Astrocyte (in vitro differentiated cells and primary cell): ENCODE measurements around the gene MCTP1. TPM values are rescaled to one million over a fixed set of nuclear protein-coding genes. Genes with fewer than 3 reads are reported as not detected.

Source experiments
- DNase-seq: peaks from one replicate; pipeline ENCODE4 v3.0.0-alpha.2; 2010; ENCODE audit warnings: low read depth
- FAIRE-seq: peaks from 2 replicates; lab custom pipeline; 2011; peaks lifted over from hg19 to GRCh38; lab: Jason Lieb, UNC
- H2AFZ ChIP-seq: 2 replicates; pipeline ENCODE4 v1.6.0; 2012; ENCODE audit warnings: low read depth, low read length, inconsistent platforms
- H3K27ac ChIP-seq: 2 replicates; pipeline ENCODE4 v1.5.1; 2011; ENCODE audit warnings: low read depth, low read length, inconsistent platforms
- H3K27me3 ChIP-seq: 2 replicates; pipeline ENCODE4 v1.6.0; 2011; ENCODE audit warnings: low read length, inconsistent platforms; ENCODE audit not compliant: insufficient read depth
- H3K36me3 ChIP-seq: 2 replicates; pipeline ENCODE4 v1.5.1; 2011; ENCODE audit warnings: low read length, inconsistent platforms; ENCODE audit not compliant: insufficient read depth
- H3K4me1 ChIP-seq: 2 replicates; pipeline ENCODE4 v1.5.1; 2011; ENCODE audit warnings: low read length, inconsistent platforms; ENCODE audit not compliant: insufficient read depth
- H3K4me2 ChIP-seq: 2 replicates; pipeline ENCODE4 v1.6.0; 2012; ENCODE audit warnings: low read length, inconsistent platforms
- H3K4me3 ChIP-seq: 2 replicates; pipeline ENCODE4 v1.5.1; 2011; ENCODE audit warnings: low read depth, mild to moderate bottlenecking, low read length, inconsistent platforms; ENCODE audit not compliant: insufficient read depth
- H3K79me2 ChIP-seq: 2 replicates; pipeline ENCODE4 v1.6.0; 2012; ENCODE audit warnings: mild to moderate bottlenecking, low read length, inconsistent platforms; ENCODE audit not compliant: insufficient read depth
- H3K9ac ChIP-seq: 2 replicates; pipeline ENCODE4 v1.6.0; 2012; ENCODE audit warnings: mild to moderate bottlenecking, low read length, inconsistent platforms
- H3K9me3 ChIP-seq: 2 replicates; pipeline ENCODE4 v1.5.1; 2012; ENCODE audit warnings: low read depth, mild to moderate bottlenecking, low read length, inconsistent platforms; ENCODE audit not compliant: insufficient read depth
- H4K20me1 ChIP-seq: 2 replicates; pipeline ENCODE4 v1.6.0; 2012; ENCODE audit warnings: low read length, inconsistent platforms; ENCODE audit not compliant: insufficient read depth
- H3K27ac Mint-ChIP-seq: one replicate; pipeline ENCODE4 v1.8.0; 2021; ENCODE audit warnings: mild to moderate bottlenecking, mixed read lengths; ENCODE audit not compliant: unreplicated experiment
- H3K27me3 Mint-ChIP-seq: one replicate; pipeline ENCODE4 v1.8.0; 2021; ENCODE audit warnings: low read depth, mixed read lengths; ENCODE audit not compliant: unreplicated experiment
- H3K36me3 Mint-ChIP-seq: one replicate; pipeline ENCODE4 v1.8.0; 2021; ENCODE audit warnings: low read depth, mixed read lengths; ENCODE audit not compliant: unreplicated experiment
- H3K4me1 Mint-ChIP-seq: one replicate; pipeline ENCODE4 v1.8.0; 2021; ENCODE audit warnings: low read depth, mixed read lengths; ENCODE audit not compliant: unreplicated experiment
- H3K4me3 Mint-ChIP-seq: one replicate; pipeline ENCODE4 v1.8.0; 2021; ENCODE audit warnings: mild to moderate bottlenecking, moderate library complexity, mixed read lengths; ENCODE audit not compliant: unreplicated experiment
- H3K9me3 Mint-ChIP-seq: one replicate; pipeline ENCODE4 v1.8.0; 2021; ENCODE audit warnings: mild to moderate bottlenecking, mixed read lengths; ENCODE audit not compliant: unreplicated experiment
- EZH2 ChIP-seq: IDR thresholded peaks from 2 replicates; pipeline ENCODE4 v1.6.1; 2012; ENCODE audit warnings: mild to moderate bottlenecking, low read length, inconsistent platforms; ENCODE audit not compliant: insufficient read depth
- total RNA-seq: library from RNA; stranded (reverse); gene quantifications from 2 replicates; pipeline ENCODE4 v1.2.1, GENCODE V29; 2021
- TF ChIP-seq, protein P1 (sequence below): IDR thresholded peaks from 2 replicates; pipeline ENCODE4 v1.5.1; 2011; ENCODE audit warnings: low read depth, mild to moderate bottlenecking, inconsistent platforms, low read length, moderate library complexity; ENCODE audit not compliant: insufficient read depth

The MCTP1 gene
- total RNA-seq, 1 donor from 2014 or later, result 40.6 TPM

GRCh38 chr5:95105638-95106037, 179.3 kb downstream of the MCTP1 start:
- Histone ChIP-seq H3K4me2 (no peak overlapping the region), H3K9ac (no peak overlapping the region), H4K20me1 (no peaks in the 10 kb centered on the region), H3K4me1 (no peaks in the 10 kb centered on the region), H3K4me3 (no peak overlapping the region), H3K36me3 (no peaks in the 10 kb centered on the region), H3K27me3 (no peaks in the 10 kb centered on the region), H3K27ac (no peak overlapping the region), H3K79me2 (no peaks in the 10 kb centered on the region), H3K9me3 (no peaks in the 10 kb centered on the region), H2AFZ (no peak overlapping the region)
- no peak for TF ChIP-seq EZH2
- TF ChIP-seq, protein P1, sequence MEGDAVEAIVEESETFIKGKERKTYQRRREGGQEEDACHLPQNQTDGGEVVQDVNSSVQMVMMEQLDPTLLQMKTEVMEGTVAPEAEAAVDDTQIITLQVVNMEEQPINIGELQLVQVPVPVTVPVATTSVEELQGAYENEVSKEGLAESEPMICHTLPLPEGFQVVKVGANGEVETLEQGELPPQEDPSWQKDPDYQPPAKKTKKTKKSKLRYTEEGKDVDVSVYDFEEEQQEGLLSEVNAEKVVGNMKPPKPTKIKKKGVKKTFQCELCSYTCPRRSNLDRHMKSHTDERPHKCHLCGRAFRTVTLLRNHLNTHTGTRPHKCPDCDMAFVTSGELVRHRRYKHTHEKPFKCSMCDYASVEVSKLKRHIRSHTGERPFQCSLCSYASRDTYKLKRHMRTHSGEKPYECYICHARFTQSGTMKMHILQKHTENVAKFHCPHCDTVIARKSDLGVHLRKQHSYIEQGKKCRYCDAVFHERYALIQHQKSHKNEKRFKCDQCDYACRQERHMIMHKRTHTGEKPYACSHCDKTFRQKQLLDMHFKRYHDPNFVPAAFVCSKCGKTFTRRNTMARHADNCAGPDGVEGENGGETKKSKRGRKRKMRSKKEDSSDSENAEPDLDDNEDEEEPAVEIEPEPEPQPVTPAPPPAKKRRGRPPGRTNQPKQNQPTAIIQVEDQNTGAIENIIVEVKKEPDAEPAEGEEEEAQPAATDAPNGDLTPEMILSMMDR, result no peak
- no peaks in the 10 kb centered on the region for H3K36me3 Mint-ChIP-seq
- H3K4me3 Mint-ChIP-seq, result no peak overlapping the region
- FAIRE-seq (no peak), DNase-seq (no peak)
- peaks cover 3% of the 10 kb centered on the region for H3K27me3 Mint-ChIP-seq
- no peaks in the 10 kb centered on the region for H3K9me3 Mint-ChIP-seq
- peaks cover 15% of the 10 kb centered on the region for H3K4me1 Mint-ChIP-seq
- H3K27ac Mint-ChIP-seq, result no peak overlapping the region

- DNase-seq (no peak), FAIRE-seq (no peak)
- H3K9me3 ChIP-seq, result no peaks in the 10 kb centered on the region
- Mint-ChIP-seq H3K4me1 (peaks cover 15% of the 10 kb centered on the region), H3K4me3 (no peak overlapping the region), H3K27ac (no peak overlapping the region), H3K9me3 (no peaks in the 10 kb centered on the region), H3K27me3 (peaks cover 3% of the 10 kb centered on the region), H3K36me3 (no peaks in the 10 kb centered on the region)
- H3K36me3 ChIP-seq, result no peaks in the 10 kb centered on the region
- TF ChIP-seq EZH2, result no peak
- TF ChIP-seq, protein P1, result no peak
- H3K27ac ChIP-seq, result no peak overlapping the region
- H3K9ac ChIP-seq, result no peak overlapping the region
- no peaks in the 10 kb centered on the region for H4K20me1 ChIP-seq
- H3K4me2 ChIP-seq, result no peak overlapping the region
- no peaks in the 10 kb centered on the region for H3K27me3 ChIP-seq
- no peak overlapping the region for H3K4me3 ChIP-seq
- no peak overlapping the region for H2AFZ ChIP-seq
- no peaks in the 10 kb centered on the region for H3K4me1 ChIP-seq
- H3K79me2 ChIP-seq, result no peaks in the 10 kb centered on the region
Observed at GRCh38 chr5:95102687-95103086, 182.2 kb downstream of the MCTP1 start.

- no peaks in the 10 kb centered on the region for H3K27me3 ChIP-seq
- DNase-seq (peak; percentile 6), FAIRE-seq (no peak)
- H3K36me3 Mint-ChIP-seq, result no peaks in the 10 kb centered on the region
- H2AFZ ChIP-seq, result no peak overlapping the region
- H3K4me3 ChIP-seq, result no peak overlapping the region
- H3K4me3 Mint-ChIP-seq, result no peak overlapping the region
- H3K4me1 Mint-ChIP-seq, result peaks cover 15% of the 10 kb centered on the region
- peak overlapping the region; percentile 10 for H3K27ac Mint-ChIP-seq
- no peaks in the 10 kb centered on the region for H4K20me1 ChIP-seq
- no peaks in the 10 kb centered on the region for H3K4me1 ChIP-seq
- no peaks in the 10 kb centered on the region for H3K79me2 ChIP-seq
- H3K9ac ChIP-seq, result no peak overlapping the region
- TF ChIP-seq EZH2, result no peak
- TF ChIP-seq, protein P1, result no peak
- no peak overlapping the region for H3K4me2 ChIP-seq
- H3K9me3 Mint-ChIP-seq, result no peaks in the 10 kb centered on the region
- no peaks in the 10 kb centered on the region for H3K36me3 ChIP-seq
- H3K27ac ChIP-seq, result no peak overlapping the region
- H3K9me3 ChIP-seq, result no peaks in the 10 kb centered on the region
- H3K27me3 Mint-ChIP-seq, result peaks cover 3% of the 10 kb centered on the region
Observed at GRCh38 chr5:95102080-95102479, 182.8 kb downstream of the MCTP1 start.
